ENCODE results near the gene PMEL.

DNA sequence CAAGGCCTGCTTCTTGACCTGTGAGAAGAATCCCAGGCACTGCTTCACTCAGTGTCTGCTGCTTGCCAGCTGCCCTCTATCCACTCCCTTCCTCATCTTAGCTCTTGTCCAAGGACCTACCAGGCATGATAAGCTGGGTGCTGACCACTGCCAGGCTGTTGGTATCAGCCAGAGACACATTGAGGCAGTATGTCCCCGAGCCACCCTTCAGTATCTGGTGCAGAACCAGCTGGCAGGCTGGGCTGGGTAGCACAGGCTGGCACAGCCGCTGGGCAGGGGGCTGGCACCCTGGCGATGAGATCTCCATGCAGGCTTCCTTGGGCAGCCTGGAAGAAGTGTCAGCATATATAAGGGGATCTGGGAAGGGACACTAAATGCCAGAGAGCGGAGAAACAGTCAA, 10.5 kb downstream of the PMEL start:
- TF ChIP-seq CTCF (IDR thresholded peaks at IDR 0.05; ENCODE audit: low read depth, low read length, missing input control) (no peak), TAF1 (conservative IDR thresholded peaks at IDR 0.05) (no peak), REST (IDR thresholded peaks at IDR 0.05) (no peak), SP1 (IDR thresholded peaks at IDR 0.05) (no peak), YY1 (IDR thresholded peaks at IDR 0.05) (no peak), MAX (IDR thresholded peaks at IDR 0.05) (no peak), HNF4G (IDR thresholded peaks at IDR 0.05) (no peak), RAD21 (IDR thresholded peaks at IDR 0.05) (no peak), HNF4A (conservative IDR thresholded peaks at IDR 0.05) (no peak), JUND (IDR thresholded peaks at IDR 0.05) (no peak), ATF3 (IDR thresholded peaks at IDR 0.05) (no peak)
- TF ChIP-seq, protein P1, sequence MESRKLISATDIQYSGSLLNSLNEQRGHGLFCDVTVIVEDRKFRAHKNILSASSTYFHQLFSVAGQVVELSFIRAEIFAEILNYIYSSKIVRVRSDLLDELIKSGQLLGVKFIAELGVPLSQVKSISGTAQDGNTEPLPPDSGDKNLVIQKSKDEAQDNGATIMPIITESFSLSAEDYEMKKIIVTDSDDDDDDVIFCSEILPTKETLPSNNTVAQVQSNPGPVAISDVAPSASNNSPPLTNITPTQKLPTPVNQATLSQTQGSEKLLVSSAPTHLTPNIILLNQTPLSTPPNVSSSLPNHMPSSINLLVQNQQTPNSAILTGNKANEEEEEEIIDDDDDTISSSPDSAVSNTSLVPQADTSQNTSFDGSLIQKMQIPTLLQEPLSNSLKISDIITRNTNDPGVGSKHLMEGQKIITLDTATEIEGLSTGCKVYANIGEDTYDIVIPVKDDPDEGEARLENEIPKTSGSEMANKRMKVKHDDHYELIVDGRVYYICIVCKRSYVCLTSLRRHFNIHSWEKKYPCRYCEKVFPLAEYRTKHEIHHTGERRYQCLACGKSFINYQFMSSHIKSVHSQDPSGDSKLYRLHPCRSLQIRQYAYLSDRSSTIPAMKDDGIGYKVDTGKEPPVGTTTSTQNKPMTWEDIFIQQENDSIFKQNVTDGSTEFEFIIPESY (IDR thresholded peaks at IDR 0.05), result no peak

Data from liver (tissue), 3 donors.